ENCODE measurements around the gene FGF1.

The FGF1 gene

GRCh38 chr5:142696379-142696778, 10.5 kb upstream of the FGF1 start:
- DNase-seq (ENCODE audit: low spot score), result no peak

GRCh38 chr5:142694092-142694856, 8.4 kb upstream of the FGF1 start:
- no peak for DNase-seq (ENCODE audit: low spot score)

GRCh38 chr5:142692321-142692894, 6.5 kb upstream of the FGF1 start:
- DNase-seq (ENCODE audit: low spot score), result no peak

GRCh38 chr5:142690667-142691066, 4.8 kb upstream of the FGF1 start:
- DNase-seq (ENCODE audit: low spot score), result no peak

- no peak for DNase-seq (ENCODE audit: low spot score)
Observed at GRCh38 chr5:142689081-142689480, 3.2 kb upstream of the FGF1 start.

GRCh38 chr5:142688281-142688989, 2.5 kb upstream of the FGF1 start:
- no peak for DNase-seq (ENCODE audit: low spot score)

- no peak for DNase-seq (ENCODE audit: low spot score)
Observed at GRCh38 chr5:142686968-142687367, 1.1 kb upstream of the FGF1 start.

GRCh38 chr5:142686210-142686734, 382 bp upstream of the FGF1 start:
- no peak for DNase-seq (ENCODE audit: low spot score)

GRCh38 chr5:142684508-142685041, 1.3 kb downstream of the FGF1 start:
- DNase-seq (ENCODE audit: low spot score), result no peak

- no peak for DNase-seq (ENCODE audit: low spot score)
Observed at GRCh38 chr5:142683881-142684505, 1.9 kb downstream of the FGF1 start.

GRCh38 chr5:142683116-142683515, 2.8 kb downstream of the FGF1 start:
- DNase-seq (ENCODE audit: low spot score), result no peak

GRCh38 chr5:142680605-142681259, 5.2 kb downstream of the FGF1 start:
- peak; percentile 94 for DNase-seq (ENCODE audit: low spot score)

GRCh38 chr5:142679744-142680143, 6.1 kb downstream of the FGF1 start:
- DNase-seq (ENCODE audit: low spot score), result no peak

GRCh38 chr5:142678529-142678928, 7.4 kb downstream of the FGF1 start:
- no peak for DNase-seq (ENCODE audit: low spot score)

GRCh38 chr5:142677198-142677597, 8.7 kb downstream of the FGF1 start:
- DNase-seq (ENCODE audit: low spot score), result no peak

GRCh38 chr5:142676318-142676717, 9.6 kb downstream of the FGF1 start:
- DNase-seq (ENCODE audit: low spot score), result no peak

GRCh38 chr5:142674531-142675469, 11.1 kb downstream of the FGF1 start:
- DNase-seq (ENCODE audit: low spot score), result no peak

- DNase-seq (ENCODE audit: low spot score), result no peak
Observed at GRCh38 chr5:142671801-142672200, 14.1 kb downstream of the FGF1 start.

GRCh38 chr5:142671266-142671665, 14.6 kb downstream of the FGF1 start:
- no peak for DNase-seq (ENCODE audit: low spot score)

GRCh38 chr5:142670804-142671203, 15.1 kb downstream of the FGF1 start:
- no peak for DNase-seq (ENCODE audit: low spot score)

GRCh38 chr5:142669477-142669876, 16.4 kb downstream of the FGF1 start:
- no peak for DNase-seq (ENCODE audit: low spot score)
